ENCODE measurements around the gene PDE6B. TPM values are rescaled to one million over a fixed set of nuclear protein-coding genes. Genes with fewer than 3 reads are reported as not detected.
"Not testable (repeated sequence)": the region's sequence is repeated elsewhere in the genome, so short reads cannot be mapped to it uniquely, and the experiment has no call there.

Gene PDE6B
- total and polyA plus RNA-seq, 4 donors: 2.7 to 24.6 (median 12.0) TPM

DNA sequence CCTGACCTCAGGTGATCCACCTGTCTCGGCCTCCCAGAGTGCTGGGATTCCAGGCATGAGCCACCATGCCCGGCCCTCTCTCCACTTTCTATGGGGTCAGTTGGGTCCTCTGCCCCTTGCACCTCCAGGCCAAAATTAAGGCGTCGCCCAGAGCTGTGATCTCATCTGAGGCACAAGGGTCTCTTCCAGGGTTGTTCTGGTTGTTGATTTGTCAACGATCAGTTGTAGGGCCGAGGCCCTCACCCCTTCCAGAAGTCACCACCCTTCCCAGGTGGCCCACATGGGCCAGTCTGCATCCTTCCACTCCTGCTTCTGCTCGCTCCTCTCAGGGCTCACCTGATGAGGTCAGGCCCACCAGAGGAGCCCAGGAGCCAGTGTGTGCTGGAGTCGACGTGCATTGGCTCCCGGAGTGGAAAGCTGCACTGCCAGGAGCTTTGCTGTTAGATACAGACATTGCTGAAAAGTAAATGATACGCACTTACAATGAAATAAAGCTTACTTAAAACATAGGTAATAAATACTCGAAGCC is 35.0 kb upstream of the PDE6B start:
- WGBS, 2 donors: 93 to 96% methylated on average over 12 of the region's 12 CpGs
- Histone ChIP-seq H3K9ac (ENCODE audit: insufficient read depth in 1 of 2, low read length in 2 of 2) (no peak overlapping the region), H3K9me3 (ENCODE audit: control insufficient read depth in 4 of 4, insufficient read depth in 3 of 4, low read length in 3 of 4) (peaks cover 0 to 18% (median 0%) of the 10 kb centered on the region in 4 donors), H3K36me3 (ENCODE audit: control insufficient read depth in 4 of 4, insufficient read depth in 4 of 4, low read length in 4 of 4) (no peaks in the 10 kb centered on the region), H3K27me3 (ENCODE audit: control insufficient read depth in 3 of 3, insufficient read depth in 3 of 3, low read length in 2 of 3) (peaks cover 0 to 9% (median 0%) of the 10 kb centered on the region in 3 donors), H3K4me1 (ENCODE audit: control insufficient read depth in 5 of 5, insufficient read depth in 5 of 5, low read length in 5 of 5) (no peaks in the 10 kb centered on the region), H3K4me3 (no peak overlapping the region), H3K27ac (ENCODE audit: low read depth in 1 of 2, low read length in 1 of 2) (no peak overlapping the region)
- DNase-seq (no peak), ATAC-seq (ENCODE audit: insufficient read depth, low FRiP score) (no peak)
- TF ChIP-seq, protein P1, sequence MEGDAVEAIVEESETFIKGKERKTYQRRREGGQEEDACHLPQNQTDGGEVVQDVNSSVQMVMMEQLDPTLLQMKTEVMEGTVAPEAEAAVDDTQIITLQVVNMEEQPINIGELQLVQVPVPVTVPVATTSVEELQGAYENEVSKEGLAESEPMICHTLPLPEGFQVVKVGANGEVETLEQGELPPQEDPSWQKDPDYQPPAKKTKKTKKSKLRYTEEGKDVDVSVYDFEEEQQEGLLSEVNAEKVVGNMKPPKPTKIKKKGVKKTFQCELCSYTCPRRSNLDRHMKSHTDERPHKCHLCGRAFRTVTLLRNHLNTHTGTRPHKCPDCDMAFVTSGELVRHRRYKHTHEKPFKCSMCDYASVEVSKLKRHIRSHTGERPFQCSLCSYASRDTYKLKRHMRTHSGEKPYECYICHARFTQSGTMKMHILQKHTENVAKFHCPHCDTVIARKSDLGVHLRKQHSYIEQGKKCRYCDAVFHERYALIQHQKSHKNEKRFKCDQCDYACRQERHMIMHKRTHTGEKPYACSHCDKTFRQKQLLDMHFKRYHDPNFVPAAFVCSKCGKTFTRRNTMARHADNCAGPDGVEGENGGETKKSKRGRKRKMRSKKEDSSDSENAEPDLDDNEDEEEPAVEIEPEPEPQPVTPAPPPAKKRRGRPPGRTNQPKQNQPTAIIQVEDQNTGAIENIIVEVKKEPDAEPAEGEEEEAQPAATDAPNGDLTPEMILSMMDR (IDR thresholded peaks at IDR 0.05; ENCODE audit: control extremely low read depth, extremely low read depth): no peak

DNA sequence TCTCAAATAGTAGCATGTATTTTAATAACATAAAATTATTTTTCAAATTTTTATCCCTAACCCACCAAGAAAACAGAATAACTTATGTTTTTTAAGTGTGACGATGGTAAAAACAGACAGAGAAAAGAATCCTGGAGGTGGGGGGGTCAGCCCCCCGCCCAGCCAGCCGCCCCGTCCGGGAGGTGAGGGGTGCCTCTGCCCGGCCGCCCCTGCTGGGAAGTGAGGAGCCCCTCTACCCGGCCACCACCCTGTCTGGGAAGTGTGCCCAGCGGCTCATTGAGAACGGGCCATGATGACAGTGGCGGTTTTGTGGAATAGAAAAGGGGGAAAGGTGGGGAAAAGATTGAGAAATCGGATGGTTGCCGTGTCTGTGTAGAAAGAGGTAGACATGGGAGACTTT is 33.2 kb upstream of the PDE6B start:
- not testable (repeated sequence) for H3K4me3 ChIP-seq; H3K36me3 ChIP-seq (ENCODE audit: control insufficient read depth in 4 of 4, insufficient read depth in 4 of 4, low read length in 4 of 4); H3K9ac ChIP-seq (ENCODE audit: insufficient read depth in 1 of 2, low read length in 2 of 2); ATAC-seq (ENCODE audit: insufficient read depth, low FRiP score); H3K4me1 ChIP-seq (ENCODE audit: control insufficient read depth in 5 of 5, insufficient read depth in 5 of 5, low read length in 5 of 5); DNase-seq; H3K27ac ChIP-seq (ENCODE audit: low read depth in 1 of 2, low read length in 1 of 2); H3K27me3 ChIP-seq (ENCODE audit: control insufficient read depth in 3 of 3, insufficient read depth in 3 of 3, low read length in 2 of 3)
- peaks cover 0 to 17% (median 0%) of the 10 kb centered on the region in 4 donors for H3K9me3 ChIP-seq (ENCODE audit: control insufficient read depth in 4 of 4, insufficient read depth in 3 of 4, low read length in 3 of 4)
- WGBS, 2 donors: 75 to 82% methylated on average over 11 of the region's 13 CpGs

DNA sequence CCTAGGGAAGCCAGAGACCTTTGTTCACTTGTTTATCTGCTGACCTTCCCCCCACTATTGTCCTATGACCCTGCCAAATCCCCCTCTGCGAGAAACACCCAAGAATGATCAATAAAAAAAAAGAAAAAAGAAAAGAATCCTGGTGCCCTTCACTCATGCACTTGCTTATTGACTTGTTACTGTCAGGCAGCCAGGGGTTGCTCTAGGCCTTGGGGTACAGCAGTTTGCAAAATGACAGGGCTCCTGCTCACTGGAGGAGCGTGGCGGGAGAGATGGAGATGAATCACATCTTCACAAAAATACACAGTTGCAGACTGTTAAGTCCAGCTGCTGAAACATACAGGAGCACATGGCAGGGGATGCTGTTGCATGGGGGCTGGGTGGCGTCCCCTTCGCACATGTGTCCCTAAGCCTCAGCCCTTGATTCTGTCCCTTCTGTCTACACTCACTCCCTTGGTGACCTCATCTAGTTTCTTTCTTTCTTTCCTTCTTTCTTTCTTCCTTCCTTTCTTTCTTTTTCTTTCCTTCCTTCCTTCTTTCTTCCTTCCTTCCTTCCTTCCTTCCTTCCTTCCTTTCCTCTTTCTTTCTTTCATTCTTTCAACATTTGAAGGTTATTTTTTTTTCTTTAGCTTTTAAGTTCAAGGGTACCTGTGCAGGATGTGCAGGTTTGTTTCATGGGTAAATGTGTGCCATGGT is 32.4 kb upstream of the PDE6B start:
- H3K4me3 ChIP-seq: no peak overlapping the region
- 71 to 76% methylated on average over 5 of the region's 5 CpGs for WGBS, 2 donors
- ATAC-seq (ENCODE audit: insufficient read depth, low FRiP score) (no peak), DNase-seq (no peak)
- H3K36me3 ChIP-seq (ENCODE audit: control insufficient read depth in 4 of 4, insufficient read depth in 4 of 4, low read length in 4 of 4): no peaks in the 10 kb centered on the region
- peaks cover 0 to 16% (median 0%) of the 10 kb centered on the region in 4 donors for H3K9me3 ChIP-seq (ENCODE audit: control insufficient read depth in 4 of 4, insufficient read depth in 3 of 4, low read length in 3 of 4)
- H3K27ac ChIP-seq (ENCODE audit: low read depth in 1 of 2, low read length in 1 of 2): no peak overlapping the region
- no peak overlapping the region for H3K9ac ChIP-seq (ENCODE audit: insufficient read depth in 1 of 2, low read length in 2 of 2)
- H3K4me1 ChIP-seq (ENCODE audit: control insufficient read depth in 5 of 5, insufficient read depth in 5 of 5, low read length in 5 of 5): no peaks in the 10 kb centered on the region
- TF ChIP-seq, protein P1 (IDR thresholded peaks at IDR 0.05; ENCODE audit: control extremely low read depth, extremely low read depth): no peak
- peaks cover 0 to 4% (median 0%) of the 10 kb centered on the region in 3 donors for H3K27me3 ChIP-seq (ENCODE audit: control insufficient read depth in 3 of 3, insufficient read depth in 3 of 3, low read length in 2 of 3)

DNA sequence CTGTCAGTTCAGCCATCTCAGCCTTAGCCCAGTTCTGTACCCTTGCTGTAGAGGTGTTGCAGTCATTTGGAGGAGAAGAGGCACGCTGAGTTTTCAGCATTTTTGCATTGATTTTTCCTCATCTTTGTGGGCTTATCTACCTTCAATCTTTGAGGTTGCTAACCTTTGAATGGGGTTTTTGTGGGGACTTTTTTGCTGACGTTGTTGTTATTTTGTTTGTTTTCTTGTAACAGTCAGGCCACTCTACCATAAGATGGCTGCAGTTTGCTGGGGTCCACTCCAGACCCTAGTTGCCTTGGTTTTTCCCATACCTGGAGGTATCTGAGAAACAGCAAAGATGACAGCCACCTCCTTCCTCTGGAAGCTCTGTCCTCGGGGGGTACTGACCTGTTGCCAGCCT is 26.4 kb upstream of the PDE6B start:
- no peaks in the 10 kb centered on the region for H3K27me3 ChIP-seq (ENCODE audit: control insufficient read depth in 3 of 3, insufficient read depth in 3 of 3, low read length in 2 of 3)
- no peak overlapping the region for H3K27ac ChIP-seq (ENCODE audit: low read depth in 1 of 2, low read length in 1 of 2)
- DNase-seq: no peak
- no peak overlapping the region for H3K9ac ChIP-seq (ENCODE audit: insufficient read depth in 1 of 2, low read length in 2 of 2)
- H3K4me3 ChIP-seq: no peak overlapping the region
- no peak for ATAC-seq (ENCODE audit: insufficient read depth, low FRiP score)
- H3K36me3 ChIP-seq (ENCODE audit: control insufficient read depth in 4 of 4, insufficient read depth in 4 of 4, low read length in 4 of 4): no peaks in the 10 kb centered on the region
- peaks cover 0 to 4% (median 0%) of the 10 kb centered on the region in 5 donors for H3K4me1 ChIP-seq (ENCODE audit: control insufficient read depth in 5 of 5, insufficient read depth in 5 of 5, low read length in 5 of 5)
- 81 to 85% methylated on average over 3 of the region's 3 CpGs for WGBS, 2 donors
- TF ChIP-seq, protein P1 (IDR thresholded peaks at IDR 0.05; ENCODE audit: control extremely low read depth, extremely low read depth): no peak
- peaks cover 0 to 3% (median 0%) of the 10 kb centered on the region in 4 donors for H3K9me3 ChIP-seq (ENCODE audit: control insufficient read depth in 4 of 4, insufficient read depth in 3 of 4, low read length in 3 of 4)
